Measurements from ENCODE around the gene ACACA.

GRCh38 chr17:37177254-37177870, 229.3 kb downstream of the ACACA start:
- TF ChIP-seq, protein P1, sequence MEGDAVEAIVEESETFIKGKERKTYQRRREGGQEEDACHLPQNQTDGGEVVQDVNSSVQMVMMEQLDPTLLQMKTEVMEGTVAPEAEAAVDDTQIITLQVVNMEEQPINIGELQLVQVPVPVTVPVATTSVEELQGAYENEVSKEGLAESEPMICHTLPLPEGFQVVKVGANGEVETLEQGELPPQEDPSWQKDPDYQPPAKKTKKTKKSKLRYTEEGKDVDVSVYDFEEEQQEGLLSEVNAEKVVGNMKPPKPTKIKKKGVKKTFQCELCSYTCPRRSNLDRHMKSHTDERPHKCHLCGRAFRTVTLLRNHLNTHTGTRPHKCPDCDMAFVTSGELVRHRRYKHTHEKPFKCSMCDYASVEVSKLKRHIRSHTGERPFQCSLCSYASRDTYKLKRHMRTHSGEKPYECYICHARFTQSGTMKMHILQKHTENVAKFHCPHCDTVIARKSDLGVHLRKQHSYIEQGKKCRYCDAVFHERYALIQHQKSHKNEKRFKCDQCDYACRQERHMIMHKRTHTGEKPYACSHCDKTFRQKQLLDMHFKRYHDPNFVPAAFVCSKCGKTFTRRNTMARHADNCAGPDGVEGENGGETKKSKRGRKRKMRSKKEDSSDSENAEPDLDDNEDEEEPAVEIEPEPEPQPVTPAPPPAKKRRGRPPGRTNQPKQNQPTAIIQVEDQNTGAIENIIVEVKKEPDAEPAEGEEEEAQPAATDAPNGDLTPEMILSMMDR (IDR thresholded peaks at IDR 0.05), result no peak
- TF ChIP-seq EZH2 (IDR thresholded peaks at IDR 0.05; ENCODE audit: borderline replicate concordance, insufficient read depth, low read depth, low read length, poor library complexity, severe bottlenecking), result no peak

Data from B cell (primary cell).